HepG2 (cell line): ENCODE measurements around the gene CYP46A1. TPM values are rescaled to one million over a fixed set of nuclear protein-coding genes. Genes with fewer than 3 reads are reported as not detected.

Source experiments
- ATAC-seq: fragments of 200-7000 bp; cut with Tn5 transposase; 3 replicates; pipeline ENCODE4 v1.9.1; 2020; ENCODE audit warnings: mild to moderate bottlenecking, moderate library complexity
- BruUV-seq: library from RNA; stranded (reverse); fragments of 400-500 nt; replicated peaks from 2 replicates; lab custom pipeline; 2021; lab: Mats Ljungman, UMichigan
- CTCF ChIA-PET: fragments of 300-600 bp; formaldehyde crosslinking; extraction: SDS; loops from one replicate; lab custom pipeline; 2021; ENCODE audit warnings: low total read pairs, inconsistent platforms, low intra/inter-chr PET ratio; lab: Yijun Ruan, JAX
- POLR2A ChIA-PET: fragments of 350-600 bp; sonication (Branson Sonifier 250); formaldehyde crosslinking; loops from one replicate; lab custom pipeline; 2020; ENCODE audit warnings: antibody characterized with exemption, inconsistent platforms; lab: Yijun Ruan, JAX
- DNase-seq: peaks from one replicate; pipeline ENCODE4 v3.0.0-alpha.2; 2015; ENCODE audit warnings: low spot score
- FAIRE-seq: peaks from 3 replicates; lab custom pipeline; 2011; peaks lifted over from hg19 to GRCh38; lab: Jason Lieb, UNC
- H2AFZ ChIP-seq: one replicate; pipeline ENCODE4 v1.6.1; 2011; ENCODE audit warnings: low read length, inconsistent platforms
- H3K27ac ChIP-seq: fragments of 300-600 bp; 3 replicates; pipeline ENCODE4 v1.8.0; 2011; ENCODE audit warnings: mixed run types, mild to moderate bottlenecking, mixed read lengths, low read length, inconsistent platforms; ENCODE audit not compliant: insufficient read depth; ENCODE audit errors: extremely low read length
- H3K27me3 ChIP-seq, 2 experiments: fragments of 200-600 bp in 1 of 2; 2 replicates in 1 of 2; 3 replicates in 1 of 2; pipeline versions ENCODE4 v1.6.0 to v1.8.0; 2011; ENCODE audit warnings: low read length in 2 of 2, mild to moderate bottlenecking in 2 of 2, moderate library complexity in 2 of 2, inconsistent platforms in 1 of 2; ENCODE audit not compliant: insufficient read depth in 2 of 2, control insufficient read depth in 1 of 2
- H3K36me3 ChIP-seq, 2 experiments: fragments of 200-600 bp in 1 of 2; replicated peaks in 1 of 2; 2 replicates in 1 of 2; 3 replicates in 1 of 2; pipeline versions ENCODE4 v1.5.1 to v1.8.0; 2011; ENCODE audit warnings: low read length in 2 of 2, inconsistent platforms in 1 of 2; ENCODE audit not compliant: insufficient read depth in 2 of 2, control insufficient read depth in 1 of 2
- H3K4me1 ChIP-seq: 2 replicates; pipeline ENCODE4 v1.5.1; 2012; ENCODE audit warnings: low read length, inconsistent platforms; ENCODE audit not compliant: insufficient read depth
- H3K4me2 ChIP-seq: 2 replicates; pipeline ENCODE4 v1.6.0; 2011; ENCODE audit warnings: low read depth, low read length, inconsistent platforms
- H3K4me3 ChIP-seq, 3 experiments: fragments of 200-600 bp in 1 of 3; sonication (generic), shearing (Covaris generic) in 1 of 3; replicated peaks in 1 of 3; 2 replicates each; pipeline ENCODE4 v1.5.1; 2011 to 2016; ENCODE audit warnings: low read length in 3 of 3, inconsistent platforms in 2 of 3, low read depth in 2 of 3, mild to moderate bottlenecking in 2 of 3, control low read depth in 1 of 3, mixed read lengths in 1 of 3; ENCODE audit not compliant: insufficient read depth in 1 of 3
- H3K79me2 ChIP-seq: one replicate; pipeline ENCODE4 v1.6.1; 2011; ENCODE audit warnings: low read length, inconsistent platforms; ENCODE audit not compliant: insufficient read depth
- H3K9ac ChIP-seq: 2 replicates; pipeline ENCODE4 v1.6.0; 2011; ENCODE audit warnings: mild to moderate bottlenecking, low read depth, low read length, inconsistent platforms; ENCODE audit not compliant: insufficient read depth
- H3K9me3 ChIP-seq: 2 replicates; pipeline ENCODE4 v1.5.1; 2012; ENCODE audit warnings: mild to moderate bottlenecking, low read length
- H4K20me1 ChIP-seq: 2 replicates; pipeline ENCODE4 v1.6.0; 2011; ENCODE audit warnings: inconsistent platforms, mild to moderate bottlenecking, low read length, moderate library complexity; ENCODE audit not compliant: insufficient read depth
- GLI4 ChIP-seq: sonication (generic); formaldehyde crosslinking; IDR thresholded peaks from 2 replicates; pipeline ENCODE4 v1.5.1; 2020; ENCODE audit warnings: missing genetic modification reagents, mild to moderate bottlenecking, moderate library complexity, borderline replicate concordance
- IKZF1 ChIP-seq: fragments of 450-650 bp; IDR thresholded peaks from 2 replicates; pipeline ENCODE4 v1.7.1; 2016
- ISL2 ChIP-seq: sonication (generic); formaldehyde crosslinking; IDR thresholded peaks from 2 replicates; pipeline ENCODE4 v1.5.0; 2020; ENCODE audit warnings: missing genetic modification reagents
- MAF1 ChIP-seq: sonication (generic); formaldehyde crosslinking; IDR thresholded peaks from 2 replicates; pipeline ENCODE4 v1.5.0; 2020; ENCODE audit warnings: missing genetic modification reagents, borderline replicate concordance
- ZNF282 ChIP-seq: fragments of 450-650 bp; IDR thresholded peaks from 2 replicates; pipeline ENCODE4 v1.6.1; 2018; ENCODE audit not compliant: partially characterized antibody
- ZNF460 ChIP-seq: sonication (generic); formaldehyde crosslinking; IDR thresholded peaks from 2 replicates; pipeline ENCODE4 v1.5.1; 2020; ENCODE audit warnings: missing genetic modification reagents, mild to moderate bottlenecking, borderline replicate concordance
- ZNF768 ChIP-seq: sonication (generic); formaldehyde crosslinking; IDR thresholded peaks from 2 replicates; pipeline ENCODE4 v1.4.0; 2020; ENCODE audit warnings: missing genetic modification reagents
- ZNF850 ChIP-seq: sonication (generic); formaldehyde crosslinking; conservative IDR thresholded peaks from 2 replicates; pipeline ENCODE4 v1.9.0; 2021; ENCODE audit warnings: mild to moderate bottlenecking, missing genetic modification reagents
- ZNF891 ChIP-seq: sonication (generic); formaldehyde crosslinking; IDR thresholded peaks from 2 replicates; pipeline ENCODE4 v1.5.0; 2020; ENCODE audit warnings: mild to moderate bottlenecking, missing genetic modification reagents
- WGBS: methylation state at CpG from one replicate; pipeline ENCODE4 v1.1.6; 2017; ENCODE audit warnings: low lambda C conversion rate; 5-methylcytosine and 5-hydroxymethylcytosine counted together
- in situ Hi-C: cut with HindIII; loops from 2 replicates; pipeline ENCODE4 v1.10.0; 2017; ENCODE audit warnings: low pct_unique_long_range_greater_than_20kb; ENCODE audit not compliant: extremely low pct_ligation_motif_present
- intact Hi-C: fragments of 100-400 bp; cut with micrococcal nuclease; formaldehyde crosslinking; loops from one replicate; pipeline ENCODE4 v1.10.0; 2022; ENCODE audit not compliant: unreplicated experiment
- polyA plus RNA-seq, 8 experiments: library from polyadenylated mRNA; depleted of rRNA in 3 of 8; stranded (reverse) in 7 of 8; unstranded in 1 of 8; fragments of >200 nt; fragmentation: Illumina TruSeq in 4 of 8; extraction: Trizol in 4 of 8; gene quantifications; 2 replicates each; pipeline versions ENCODE4 v1.2.1 to v1.2.3, GENCODE V29; 2011 to 2016; ENCODE audit warnings: low read depth in 4 of 8, missing spikeins in 1 of 8, mixed read lengths in 1 of 8; ENCODE audit not compliant: insufficient read depth in 1 of 8
- total RNA-seq, 5 experiments: library from RNA; depleted of rRNA; stranded (reverse); fragments of >200 nt; fragmentation: Illumina TruSeq; extraction: Trizol; gene quantifications; 2 replicates each; pipeline ENCODE4 v1.2.3, GENCODE V29; 2016; ENCODE audit warnings: low read depth in 1 of 5
- TF ChIP-seq, protein P1 (sequence below): sonication (generic); formaldehyde crosslinking; IDR thresholded peaks from 2 replicates; pipeline ENCODE4 v1.4.0; 2020; ENCODE audit warnings: missing genetic modification reagents
- TF ChIP-seq, protein P2 (sequence below): sonication (generic); formaldehyde crosslinking; IDR thresholded peaks from 2 replicates; pipeline ENCODE4 v1.4.0; 2020; ENCODE audit warnings: mild to moderate bottlenecking, low read depth, missing genetic modification reagents
- TF ChIP-seq, protein P3 (sequence below): sonication (generic); formaldehyde crosslinking; IDR thresholded peaks from 2 replicates; pipeline ENCODE4 v1.9.0; 2021; ENCODE audit warnings: missing genetic modification reagents, borderline replicate concordance

Gene CYP46A1
- total and polyA plus RNA-seq, 2 of the 13 experiments (the other 11 are each of a cell fraction or from before 2014, with no cell fraction given) = not detected

DNA sequence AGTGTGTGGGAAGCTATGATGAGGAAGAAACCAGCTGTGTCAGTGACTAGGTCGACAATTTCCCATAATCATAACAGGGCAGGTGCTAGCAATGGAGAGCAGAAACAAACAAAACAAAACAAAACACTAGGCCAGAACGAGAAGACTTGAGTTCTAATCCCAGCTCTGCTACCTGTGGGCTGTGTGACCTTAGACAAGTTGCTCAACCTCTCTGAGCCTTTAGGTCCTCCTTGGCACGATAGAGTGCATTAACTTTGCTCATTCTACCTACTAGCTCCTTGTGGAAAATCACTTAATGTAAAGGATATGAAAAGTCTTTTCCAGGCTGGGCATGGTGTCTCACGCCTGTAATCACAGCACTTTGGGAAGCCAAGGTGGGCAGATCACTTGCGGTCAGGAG is 27.9 kb upstream of the CYP46A1 start:
- H3K27me3 ChIP-seq = peaks cover 0 to 3% of the 10 kb centered on the region in 2 experiments; a peak in 2 of 5 replicates
- H3K4me1 ChIP-seq = peaks cover 9% of the 10 kb centered on the region
- no peak for DNase-seq
- H3K9ac ChIP-seq = no peak overlapping the region
- TF ChIP-seq, protein P1, sequence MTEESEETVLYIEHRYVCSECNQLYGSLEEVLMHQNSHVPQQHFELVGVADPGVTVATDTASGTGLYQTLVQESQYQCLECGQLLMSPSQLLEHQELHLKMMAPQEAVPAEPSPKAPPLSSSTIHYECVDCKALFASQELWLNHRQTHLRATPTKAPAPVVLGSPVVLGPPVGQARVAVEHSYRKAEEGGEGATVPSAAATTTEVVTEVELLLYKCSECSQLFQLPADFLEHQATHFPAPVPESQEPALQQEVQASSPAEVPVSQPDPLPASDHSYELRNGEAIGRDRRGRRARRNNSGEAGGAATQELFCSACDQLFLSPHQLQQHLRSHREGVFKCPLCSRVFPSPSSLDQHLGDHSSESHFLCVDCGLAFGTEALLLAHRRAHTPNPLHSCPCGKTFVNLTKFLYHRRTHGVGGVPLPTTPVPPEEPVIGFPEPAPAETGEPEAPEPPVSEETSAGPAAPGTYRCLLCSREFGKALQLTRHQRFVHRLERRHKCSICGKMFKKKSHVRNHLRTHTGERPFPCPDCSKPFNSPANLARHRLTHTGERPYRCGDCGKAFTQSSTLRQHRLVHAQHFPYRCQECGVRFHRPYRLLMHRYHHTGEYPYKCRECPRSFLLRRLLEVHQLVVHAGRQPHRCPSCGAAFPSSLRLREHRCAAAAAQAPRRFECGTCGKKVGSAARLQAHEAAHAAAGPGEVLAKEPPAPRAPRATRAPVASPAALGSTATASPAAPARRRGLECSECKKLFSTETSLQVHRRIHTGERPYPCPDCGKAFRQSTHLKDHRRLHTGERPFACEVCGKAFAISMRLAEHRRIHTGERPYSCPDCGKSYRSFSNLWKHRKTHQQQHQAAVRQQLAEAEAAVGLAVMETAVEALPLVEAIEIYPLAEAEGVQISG (CRISPR knock-in tag) = no peak
- TF ChIP-seq ZNF891 (CRISPR knock-in tag) (no peak), MAF1 (CRISPR knock-in tag) (no peak), ZNF850 (CRISPR knock-in tag) (no peak), ZNF768 (CRISPR knock-in tag) (peak; percentile 68; the same call in 1 of the 2 replicates)
- no peaks in the 10 kb centered on the region for H4K20me1 ChIP-seq
- no peak for FAIRE-seq
- H2AFZ ChIP-seq = no peak overlapping the region
- ChIA-PET POLR2A (no interaction called here), CTCF (no interaction called here)
- H3K4me2 ChIP-seq = no peak overlapping the region
- in situ Hi-C loops (no loop called here), intact Hi-C loops (no loop called here)
- no peaks in the 10 kb centered on the region for H3K9me3 ChIP-seq
- 41% methylated on average over 5 of the region's 5 CpGs for WGBS
- no peak overlapping the region for H3K27ac ChIP-seq
- ATAC-seq = no peak
- no peaks in the 10 kb centered on the region for H3K79me2 ChIP-seq
- no peaks in the 10 kb centered on the region for H3K36me3 ChIP-seq
- H3K4me3 ChIP-seq = no peak overlapping the region
- no TSS peak for BruUV-seq

DNA sequence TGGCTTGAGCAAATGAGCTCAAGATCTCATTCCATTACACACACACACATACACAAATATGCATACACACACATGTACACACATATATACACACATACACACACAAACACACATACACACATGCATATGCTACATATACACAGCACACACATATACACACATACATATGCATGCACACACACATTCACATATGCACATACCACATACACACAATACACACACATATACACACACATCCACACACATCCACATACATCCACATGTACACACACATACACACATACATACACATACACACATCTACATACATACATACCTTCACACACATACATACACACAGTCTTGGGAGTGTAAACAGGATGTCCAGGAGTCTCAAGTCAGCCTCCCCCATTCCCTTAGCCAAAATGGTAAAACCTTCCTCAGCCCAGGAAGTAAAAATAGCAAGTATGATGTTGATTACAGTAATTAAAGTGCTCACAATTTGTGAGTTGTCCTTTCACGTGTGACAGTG is 26.4 kb upstream of the CYP46A1 start:
- H3K4me2 ChIP-seq = no peak overlapping the region
- no peaks in the 10 kb centered on the region for H4K20me1 ChIP-seq
- intact Hi-C loops (no loop called here), in situ Hi-C loops (no loop called here)
- no peak overlapping the region for H3K4me3 ChIP-seq
- no TSS peak for BruUV-seq
- no peak for FAIRE-seq
- H3K79me2 ChIP-seq = no peaks in the 10 kb centered on the region
- no peak overlapping the region for H3K27ac ChIP-seq
- 0% methylated on average over 1 of the region's 1 CpG for WGBS
- DNase-seq = no peak
- H3K27me3 ChIP-seq = peaks cover 2 to 11% of the 10 kb centered on the region in 2 experiments; a peak in 3 of 5 replicates
- no peak overlapping the region for H3K9ac ChIP-seq
- ATAC-seq = no peak
- no peak overlapping the region for H2AFZ ChIP-seq
- CTCF ChIA-PET = no interaction called here
- H3K9me3 ChIP-seq = no peaks in the 10 kb centered on the region
- POLR2A ChIA-PET = no interaction called here
- H3K36me3 ChIP-seq = no peaks in the 10 kb centered on the region
- H3K4me1 ChIP-seq = peaks cover 12% of the 10 kb centered on the region
- TF ChIP-seq ZNF460 (CRISPR knock-in tag) = no peak
- TF ChIP-seq, protein P2, sequence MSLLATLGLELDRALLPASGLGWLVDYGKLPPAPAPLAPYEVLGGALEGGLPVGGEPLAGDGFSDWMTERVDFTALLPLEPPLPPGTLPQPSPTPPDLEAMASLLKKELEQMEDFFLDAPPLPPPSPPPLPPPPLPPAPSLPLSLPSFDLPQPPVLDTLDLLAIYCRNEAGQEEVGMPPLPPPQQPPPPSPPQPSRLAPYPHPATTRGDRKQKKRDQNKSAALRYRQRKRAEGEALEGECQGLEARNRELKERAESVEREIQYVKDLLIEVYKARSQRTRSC = no peak
- TF ChIP-seq GLI4 (CRISPR knock-in tag) = no peak
- TF ChIP-seq, protein P3, sequence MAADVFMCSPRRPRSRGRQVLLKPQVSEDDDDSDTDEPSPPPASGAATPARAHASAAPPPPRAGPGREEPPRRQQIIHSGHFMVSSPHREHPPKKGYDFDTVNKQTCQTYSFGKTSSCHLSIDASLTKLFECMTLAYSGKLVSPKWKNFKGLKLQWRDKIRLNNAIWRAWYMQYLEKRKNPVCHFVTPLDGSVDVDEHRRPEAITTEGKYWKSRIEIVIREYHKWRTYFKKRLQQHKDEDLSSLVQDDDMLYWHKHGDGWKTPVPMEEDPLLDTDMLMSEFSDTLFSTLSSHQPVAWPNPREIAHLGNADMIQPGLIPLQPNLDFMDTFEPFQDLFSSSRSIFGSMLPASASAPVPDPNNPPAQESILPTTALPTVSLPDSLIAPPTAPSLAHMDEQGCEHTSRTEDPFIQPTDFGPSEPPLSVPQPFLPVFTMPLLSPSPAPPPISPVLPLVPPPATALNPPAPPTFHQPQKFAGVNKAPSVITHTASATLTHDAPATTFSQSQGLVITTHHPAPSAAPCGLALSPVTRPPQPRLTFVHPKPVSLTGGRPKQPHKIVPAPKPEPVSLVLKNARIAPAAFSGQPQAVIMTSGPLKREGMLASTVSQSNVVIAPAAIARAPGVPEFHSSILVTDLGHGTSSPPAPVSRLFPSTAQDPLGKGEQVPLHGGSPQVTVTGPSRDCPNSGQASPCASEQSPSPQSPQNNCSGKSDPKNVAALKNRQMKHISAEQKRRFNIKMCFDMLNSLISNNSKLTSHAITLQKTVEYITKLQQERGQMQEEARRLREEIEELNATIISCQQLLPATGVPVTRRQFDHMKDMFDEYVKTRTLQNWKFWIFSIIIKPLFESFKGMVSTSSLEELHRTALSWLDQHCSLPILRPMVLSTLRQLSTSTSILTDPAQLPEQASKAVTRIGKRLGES (CRISPR knock-in tag) = no peak
- 0 out of 2 replicates have a peak, but pooled peaks have one; percentile 73 for TF ChIP-seq IKZF1
- TF ChIP-seq ISL2 (CRISPR knock-in tag) = no peak
- TF ChIP-seq ZNF282 = no peak
